HG02623 (cell line): ENCODE results near the gene S100A3.
"Not testable (repeated sequence)": the region's sequence is repeated elsewhere in the genome, so short reads cannot be mapped to it uniquely, and the experiment has no call there.

Source experiments
- ATAC-seq: cut with Tn5 transposase; IDR thresholded peaks from one replicate; pipeline ENCODE4 v1.9.1; 2021; ENCODE audit warnings: moderate library complexity; ENCODE audit not compliant: unreplicated experiment

S100A3 gene, protein sequence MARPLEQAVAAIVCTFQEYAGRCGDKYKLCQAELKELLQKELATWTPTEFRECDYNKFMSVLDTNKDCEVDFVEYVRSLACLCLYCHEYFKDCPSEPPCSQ

GRCh38 chr1:153548722-153549688, at the start of gene S100A3:
S100A3 (minus strand) TSS chr1:153549258; CDS start chr1:153548485, 773 bp downstream.
- ATAC-seq = no peak

DNA sequence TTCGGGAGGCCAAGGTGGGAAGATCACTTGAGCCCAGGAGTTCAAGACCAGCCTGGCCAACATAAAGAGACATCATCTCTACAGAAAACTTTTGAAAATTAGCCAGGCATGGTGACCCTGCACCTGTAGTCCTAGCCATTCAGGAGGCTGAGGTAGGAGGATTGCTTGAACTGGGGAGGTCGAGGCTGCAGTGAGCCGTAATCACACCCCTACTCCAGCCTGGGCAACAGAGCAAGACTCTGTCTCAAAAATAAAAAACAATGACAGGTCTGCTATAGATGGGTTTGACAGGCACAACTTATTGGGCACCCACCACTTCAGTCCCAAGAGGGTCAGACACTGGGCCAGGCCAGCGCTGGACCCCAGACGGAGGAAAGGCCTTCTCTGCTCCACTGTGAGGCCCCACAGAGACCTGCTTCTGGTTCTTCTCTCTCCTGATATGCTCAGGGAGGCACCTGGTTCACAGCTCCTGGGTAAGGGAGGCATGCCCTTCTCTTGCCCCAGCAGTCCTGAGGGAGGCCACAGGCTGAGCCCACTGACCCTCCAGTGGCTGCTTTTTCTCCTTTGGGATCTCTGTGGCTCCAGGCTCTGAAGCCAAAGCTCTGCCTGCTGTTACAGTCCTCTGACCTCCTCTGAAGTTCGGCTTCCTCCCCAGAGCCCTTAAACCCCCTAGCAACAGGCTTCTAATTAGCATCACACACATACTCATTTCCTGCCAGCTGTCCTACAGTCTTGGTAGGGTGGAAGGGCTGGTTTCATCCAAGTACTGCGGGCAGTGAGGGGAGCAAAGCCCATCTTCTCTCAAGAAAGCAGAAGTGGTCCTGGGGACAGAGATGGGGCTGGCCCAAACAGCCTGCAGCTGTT, 49.5 kb upstream of the S100A3 start:
- peak; percentile 98 for ATAC-seq

DNA sequence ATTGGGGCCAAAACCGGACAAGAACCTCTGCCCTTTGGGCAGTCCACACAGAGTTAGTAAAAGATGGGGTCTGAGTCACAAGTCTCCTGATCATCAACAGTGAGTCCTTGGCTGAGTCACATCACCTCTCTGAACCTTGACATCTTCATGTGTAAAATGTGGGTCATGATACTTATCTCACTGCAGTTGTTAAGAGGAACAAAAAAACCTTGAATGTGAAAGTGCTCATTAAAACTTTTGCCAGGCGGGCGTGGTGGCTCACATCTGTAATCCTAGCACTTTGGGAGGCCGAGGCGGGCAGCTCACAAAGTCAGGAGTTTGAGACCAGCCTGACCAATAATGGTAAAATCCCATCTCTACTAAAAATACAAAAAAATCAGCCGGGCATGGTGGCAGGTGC, 48.1 kb upstream of the S100A3 start:
- ATAC-seq = no peak

GRCh38 chr1:153592748-153593147, 43.7 kb upstream of the S100A3 start:
- no peak for ATAC-seq

GRCh38 chr1:153588482-153588881, 39.4 kb upstream of the S100A3 start:
- no peak for ATAC-seq

DNA sequence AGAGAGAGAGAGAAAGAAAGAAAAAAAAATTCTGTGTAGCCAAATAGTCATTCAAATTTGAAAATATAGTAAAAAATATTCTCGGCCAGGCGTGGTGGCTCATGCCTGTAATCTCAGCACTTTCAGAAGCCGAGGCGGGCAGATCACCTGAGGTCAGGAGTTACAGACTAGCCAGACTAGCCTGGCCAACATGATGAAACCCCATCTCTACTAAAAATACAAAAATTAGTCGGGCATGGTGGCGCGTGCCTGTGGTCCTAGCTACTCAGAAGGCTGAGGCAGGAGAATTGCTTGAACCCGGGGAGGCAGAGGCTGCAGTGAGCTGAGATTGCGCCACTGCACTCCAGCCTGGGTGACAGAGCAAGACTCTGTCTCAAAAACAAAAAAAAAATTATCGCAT, 39.0 kb upstream of the S100A3 start:
- not testable (repeated sequence) for ATAC-seq

GRCh38 chr1:153587314-153587713, 38.3 kb upstream of the S100A3 start:
- ATAC-seq = no peak

GRCh38 chr1:153586347-153586746, 37.3 kb upstream of the S100A3 start:
- no peak for ATAC-seq

DNA sequence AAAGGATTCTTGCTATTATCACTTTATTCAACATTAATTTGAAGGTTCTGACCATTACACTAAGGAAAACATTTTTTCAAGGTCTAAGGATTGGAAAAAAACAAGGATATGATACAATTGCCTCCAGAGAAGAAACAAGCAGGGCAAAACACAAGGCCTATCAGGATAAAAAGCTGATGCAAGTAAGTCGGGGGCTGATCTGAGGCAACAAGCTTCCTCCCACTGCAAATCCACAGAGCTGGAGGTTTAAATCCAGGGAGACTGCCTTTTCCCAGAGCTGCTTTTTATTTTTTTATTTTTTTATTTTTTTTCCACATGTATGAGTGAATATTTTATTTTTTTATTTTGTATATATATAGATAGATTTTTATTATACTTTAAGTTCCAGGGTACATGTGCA, 35.9 kb upstream of the S100A3 start:
- ATAC-seq = no peak

DNA sequence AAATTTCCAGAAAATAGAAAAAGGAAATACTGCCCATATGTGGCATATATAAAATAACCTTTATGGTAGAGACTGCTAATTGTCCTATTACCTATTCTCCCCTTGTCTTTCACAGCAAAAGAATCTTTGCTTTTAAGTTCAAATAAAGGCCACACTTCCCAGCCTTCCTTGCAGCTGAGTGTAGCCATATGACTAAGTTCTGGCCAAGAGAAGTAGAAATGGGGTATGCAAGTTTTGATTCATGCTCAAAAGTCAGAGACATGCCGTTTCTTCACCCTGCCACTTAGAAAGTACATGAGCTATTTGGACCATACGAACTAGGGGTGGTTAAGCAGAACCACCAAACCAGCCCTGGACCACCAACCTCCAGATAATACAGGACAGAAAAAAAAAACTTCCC, 34.9 kb upstream of the S100A3 start:
- no peak for ATAC-seq

DNA sequence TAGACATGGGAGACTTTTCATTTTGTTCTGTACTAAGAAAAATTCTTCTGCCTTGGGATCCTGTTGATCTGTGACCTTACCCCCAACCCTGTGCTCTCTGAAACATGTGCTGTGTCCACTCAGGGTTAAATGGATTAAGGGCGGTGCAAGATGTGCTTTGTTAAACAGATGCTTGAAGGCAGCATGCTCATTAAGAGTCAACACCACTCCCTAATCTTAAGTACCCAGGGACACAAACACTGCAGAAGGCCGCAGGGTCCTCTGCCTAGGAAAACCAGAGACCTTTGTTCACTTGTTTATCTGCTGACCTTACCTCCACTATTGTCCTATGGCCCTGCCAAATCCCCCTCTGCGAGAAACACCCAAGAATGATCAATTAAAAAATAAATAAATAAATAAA, 34.5 kb upstream of the S100A3 start:
- ATAC-seq = not testable (repeated sequence)

- ATAC-seq = not testable (repeated sequence)
Observed at GRCh38 chr1:153582836-153583235, 33.8 kb upstream of the S100A3 start.

DNA sequence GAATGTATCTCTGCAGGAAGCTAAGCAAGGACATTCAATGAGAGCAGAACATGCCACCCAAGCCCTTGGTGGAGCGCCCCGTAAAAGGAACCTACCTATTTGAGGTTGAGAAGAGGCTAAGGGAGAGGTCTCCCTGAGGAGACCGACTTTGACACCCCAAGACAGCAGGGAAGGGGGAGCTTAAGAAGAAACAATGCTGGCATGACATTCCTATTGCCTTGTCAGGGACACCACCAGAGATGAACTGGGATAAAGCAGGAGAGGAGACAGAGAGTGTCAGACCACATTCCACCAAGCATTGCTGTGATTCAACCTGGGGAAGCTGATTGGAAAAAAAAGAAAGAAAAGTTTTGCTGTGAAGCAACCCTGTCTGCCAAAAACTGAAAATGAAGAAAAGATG, 29.9 kb upstream of the S100A3 start:
- no peak for ATAC-seq

DNA sequence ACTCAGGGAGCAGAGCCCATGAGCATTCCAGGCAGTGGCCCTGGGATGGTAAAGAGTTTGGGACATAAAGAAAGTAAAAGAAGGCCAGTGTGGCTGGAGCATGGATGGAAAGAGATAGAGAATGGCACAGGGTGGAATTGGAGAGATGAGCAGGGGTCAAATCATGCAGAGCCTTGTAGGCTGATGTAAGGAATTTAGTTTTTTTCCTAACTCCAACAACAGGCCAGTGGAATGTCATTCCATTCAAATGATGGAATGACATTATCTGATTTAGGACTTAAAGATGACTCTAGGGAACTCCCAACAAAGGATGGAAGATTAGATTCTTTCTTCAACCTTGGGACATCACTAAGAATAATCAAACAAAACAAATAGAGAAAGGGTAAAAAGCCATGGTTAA, 29.4 kb upstream of the S100A3 start:
- no peak for ATAC-seq

- no peak for ATAC-seq
Observed at GRCh38 chr1:153577624-153578051, 28.6 kb upstream of the S100A3 start.

- no peak for ATAC-seq
Observed at GRCh38 chr1:153577138-153577537, 28.1 kb upstream of the S100A3 start.

- not testable (repeated sequence) for ATAC-seq
Observed at GRCh38 chr1:153575497-153575896, 26.4 kb upstream of the S100A3 start.

DNA sequence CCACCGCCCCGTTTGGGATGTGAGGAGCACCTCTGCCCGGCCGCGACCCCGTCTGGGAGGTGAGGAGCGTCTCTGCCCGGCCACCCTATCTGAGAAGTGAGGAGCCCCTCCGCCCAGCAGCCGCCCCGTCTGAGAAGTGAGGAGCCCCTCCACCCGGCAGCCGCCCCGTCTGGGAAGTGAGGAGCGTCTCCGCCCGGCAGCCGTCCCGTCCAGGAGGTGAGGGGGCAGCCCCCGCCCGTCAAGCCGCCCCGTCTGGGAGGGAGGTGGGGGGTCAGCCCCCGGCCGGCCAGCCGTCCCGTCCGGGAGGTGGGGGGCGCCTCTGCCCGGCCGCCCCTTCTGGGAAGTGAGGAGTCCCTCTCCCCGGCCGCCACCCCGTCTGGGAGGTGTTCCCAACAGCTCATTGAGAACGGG, 26.0 kb upstream of the S100A3 start:
- not testable (repeated sequence) for ATAC-seq

GRCh38 chr1:153573351-153573750, 24.3 kb upstream of the S100A3 start:
- no peak for ATAC-seq

DNA sequence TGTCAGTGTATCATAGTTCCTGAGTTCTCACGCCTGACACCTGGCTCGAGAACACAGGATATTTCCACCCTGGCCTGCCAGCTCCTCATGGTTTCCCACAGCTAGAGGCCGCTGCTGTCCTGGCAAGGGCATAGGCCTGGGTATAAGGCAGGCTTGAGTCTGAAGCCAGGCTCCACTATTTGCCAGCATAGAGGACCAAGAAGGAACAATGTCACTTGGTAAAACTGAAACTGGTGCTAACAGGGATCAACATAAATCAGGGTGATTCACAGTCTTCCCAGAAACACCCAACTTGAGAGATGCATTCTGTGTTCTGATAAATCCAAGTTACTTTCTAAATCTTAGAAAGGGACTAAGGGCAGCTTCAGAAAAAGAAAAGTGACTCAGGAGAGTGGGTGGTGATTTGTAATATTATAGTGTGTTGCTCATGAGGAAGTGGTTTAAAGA, 23.5 kb upstream of the S100A3 start:
- peak; percentile 64 for ATAC-seq

DNA sequence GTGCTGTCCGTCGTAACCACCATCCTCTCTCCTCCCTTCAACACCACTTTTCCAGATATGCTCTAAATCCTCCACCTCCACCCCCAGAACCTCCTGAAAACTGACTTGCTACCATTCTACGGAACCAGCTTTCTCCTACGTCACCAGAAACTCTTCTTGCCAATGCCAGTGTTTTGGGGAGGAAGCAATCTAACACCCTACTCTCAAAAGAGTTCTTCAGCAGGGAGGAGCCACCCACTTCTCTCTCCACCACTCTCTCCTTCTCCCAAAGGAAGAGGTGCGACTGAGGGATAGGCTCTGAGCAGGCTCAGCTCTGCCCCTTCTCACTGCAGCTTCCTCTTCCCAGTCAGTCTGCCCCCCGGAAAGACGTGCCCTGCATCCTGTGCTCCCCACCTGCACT, 22.6 kb upstream of the S100A3 start:
- no peak for ATAC-seq
